Smooth muscle cell (in vitro differentiated cells): ENCODE data around the gene NOLC1. TPM values are rescaled to one million over a fixed set of nuclear protein-coding genes. Genes with fewer than 3 reads are reported as not detected.

Experiments used
- DNase-seq: peaks from one replicate; lab custom pipeline; 2025; ENCODE audit not compliant: unreplicated experiment; lab: John Stamatoyannopoulos, UW
- H2AFZ ChIP-seq: fragments of 200-600 bp; sonication (generic); 2 replicates; pipeline ENCODE4 v1.6.0; 2016; ENCODE audit warnings: antibody characterized with exemption, low read depth, mild to moderate bottlenecking
- H3F3A ChIP-seq: fragments of 200-600 bp; sonication (generic); 2 replicates; pipeline ENCODE4 v1.6.0; 2017; ENCODE audit warnings: antibody characterized with exemption, low read depth
- H3K27ac ChIP-seq: fragments of 200-600 bp; sonication (generic); 2 replicates; pipeline ENCODE4 v1.5.1; 2016; ENCODE audit warnings: low read depth, mild to moderate bottlenecking
- H3K27me3 ChIP-seq: fragments of 200-600 bp; sonication (generic); 2 replicates; pipeline ENCODE4 v1.6.1; 2016; ENCODE audit warnings: low read depth, mild to moderate bottlenecking
- H3K36me3 ChIP-seq: fragments of 200-600 bp; sonication (generic); 2 replicates; pipeline ENCODE4 v1.5.1; 2016; ENCODE audit warnings: low read depth
- H3K4me1 ChIP-seq: fragments of 200-600 bp; sonication (generic); 2 replicates; pipeline ENCODE4 v1.5.1; 2016; ENCODE audit warnings: low read depth
- H3K4me2 ChIP-seq: fragments of 200-600 bp; sonication (generic); 2 replicates; pipeline ENCODE4 v1.6.0; 2016; ENCODE audit warnings: mild to moderate bottlenecking
- H3K4me3 ChIP-seq: fragments of 200-600 bp; sonication (generic); 2 replicates; pipeline ENCODE4 v1.5.1; 2016; ENCODE audit warnings: mild to moderate bottlenecking
- H3K79me2 ChIP-seq: fragments of 200-600 bp; sonication (generic); 2 replicates; pipeline ENCODE4 v1.6.0; 2016; ENCODE audit warnings: low read depth, mild to moderate bottlenecking
- H3K9ac ChIP-seq: fragments of 200-600 bp; sonication (generic); 2 replicates; pipeline ENCODE4 v1.6.0; 2016; ENCODE audit warnings: low read depth
- H3K9me3 ChIP-seq: fragments of 200-600 bp; sonication (generic); replicated peaks from 2 replicates; pipeline ENCODE4 v1.5.1; 2016; ENCODE audit warnings: low read depth
- H4K20me1 ChIP-seq: fragments of 200-600 bp; sonication (generic); 2 replicates; pipeline ENCODE4 v1.6.0; 2016; ENCODE audit warnings: low read depth
- WGBS: methylation state at CpG from one replicate; pipeline ENCODE4 v1.1.7; 2016; ENCODE audit warnings: low lambda C conversion rate; 5-methylcytosine and 5-hydroxymethylcytosine counted together
- polyA plus RNA-seq: library from polyadenylated mRNA; unstranded; fragments of >200 nt; fragmentation: Nextera tagmentation; extraction: Ambion mirVana; gene quantifications from 2 replicates; pipeline ENCODE4 v1.2.1, GENCODE V29; 2016
- total RNA-seq: library from RNA; depleted of rRNA; stranded (reverse); fragments of >200 nt; gene quantifications from 2 replicates; pipeline ENCODE4 v1.2.3, GENCODE V29; 2014
- TF ChIP-seq, protein P1 (sequence below): fragments of 200-600 bp; sonication (generic); IDR thresholded peaks from 2 replicates; pipeline ENCODE4 v1.5.1; 2017; ENCODE audit warnings: borderline replicate concordance, mild to moderate bottlenecking, antibody characterized with exemption; ENCODE audit not compliant: insufficient read depth, poor library complexity, severe bottlenecking

The NOLC1 gene
- total and polyA plus RNA-seq, 2 experiments from 2014 or later, result 41.2 to 46.6 TPM

DNA sequence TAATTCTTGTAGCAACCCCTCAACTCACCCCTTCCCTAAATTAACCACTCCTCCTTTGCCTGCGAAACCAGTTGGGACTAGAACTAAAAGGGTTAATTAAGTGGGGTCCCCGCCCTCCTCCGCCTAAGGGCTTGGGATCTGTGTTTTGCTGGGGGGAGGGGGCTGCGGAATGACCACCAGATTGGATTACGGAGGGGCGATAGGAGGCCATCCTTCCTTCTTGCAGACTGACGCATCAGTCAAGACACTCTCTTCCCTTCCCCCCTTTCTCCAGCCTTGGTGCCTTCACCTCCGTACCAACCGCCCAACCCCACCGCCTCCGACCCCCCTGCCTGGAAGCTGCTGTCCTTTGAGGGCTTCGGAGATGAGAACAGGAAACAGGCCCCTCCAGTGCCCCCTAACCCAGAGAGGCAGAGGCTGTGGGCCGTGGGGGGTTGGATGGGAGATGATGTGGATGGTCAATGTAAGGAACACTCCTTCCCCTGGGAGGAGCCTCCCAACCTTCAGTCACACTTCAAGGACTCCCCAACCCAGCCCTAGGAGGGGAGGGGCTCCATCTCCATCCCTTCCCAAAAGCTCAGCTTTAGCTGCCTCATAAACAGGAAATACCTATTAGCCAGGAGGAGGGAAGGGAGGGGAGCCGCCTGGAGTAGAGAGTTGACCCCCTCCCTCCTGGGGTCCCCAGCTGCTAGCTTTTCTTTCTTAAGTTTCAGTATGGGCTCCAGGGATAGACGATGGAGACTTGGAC is 31.0 kb upstream of the NOLC1 start:
- peaks cover 28% of the 10 kb centered on the region for H3F3A ChIP-seq
- H3K9me3 ChIP-seq, result no peaks in the 10 kb centered on the region
- H3K4me2 ChIP-seq, result peak overlapping the region; percentile 85
- peak overlapping the region; percentile 92 for H3K9ac ChIP-seq
- peaks cover 16% of the 10 kb centered on the region for H4K20me1 ChIP-seq
- TF ChIP-seq, protein P1, sequence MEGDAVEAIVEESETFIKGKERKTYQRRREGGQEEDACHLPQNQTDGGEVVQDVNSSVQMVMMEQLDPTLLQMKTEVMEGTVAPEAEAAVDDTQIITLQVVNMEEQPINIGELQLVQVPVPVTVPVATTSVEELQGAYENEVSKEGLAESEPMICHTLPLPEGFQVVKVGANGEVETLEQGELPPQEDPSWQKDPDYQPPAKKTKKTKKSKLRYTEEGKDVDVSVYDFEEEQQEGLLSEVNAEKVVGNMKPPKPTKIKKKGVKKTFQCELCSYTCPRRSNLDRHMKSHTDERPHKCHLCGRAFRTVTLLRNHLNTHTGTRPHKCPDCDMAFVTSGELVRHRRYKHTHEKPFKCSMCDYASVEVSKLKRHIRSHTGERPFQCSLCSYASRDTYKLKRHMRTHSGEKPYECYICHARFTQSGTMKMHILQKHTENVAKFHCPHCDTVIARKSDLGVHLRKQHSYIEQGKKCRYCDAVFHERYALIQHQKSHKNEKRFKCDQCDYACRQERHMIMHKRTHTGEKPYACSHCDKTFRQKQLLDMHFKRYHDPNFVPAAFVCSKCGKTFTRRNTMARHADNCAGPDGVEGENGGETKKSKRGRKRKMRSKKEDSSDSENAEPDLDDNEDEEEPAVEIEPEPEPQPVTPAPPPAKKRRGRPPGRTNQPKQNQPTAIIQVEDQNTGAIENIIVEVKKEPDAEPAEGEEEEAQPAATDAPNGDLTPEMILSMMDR, result no peak
- under 1% methylated on average over 14 of the region's 15 CpGs for WGBS
- DNase-seq, result peak; percentile 52
- peak overlapping the region; percentile 76 for H2AFZ ChIP-seq
- no peaks in the 10 kb centered on the region for H3K36me3 ChIP-seq
- H3K4me3 ChIP-seq, result peak overlapping the region; percentile 74
- H3K27ac ChIP-seq, result peak overlapping the region; percentile 91
- H3K27me3 ChIP-seq, result no peaks in the 10 kb centered on the region
- peaks cover 43% of the 10 kb centered on the region for H3K4me1 ChIP-seq
- peaks cover 29% of the 10 kb centered on the region for H3K79me2 ChIP-seq

DNA sequence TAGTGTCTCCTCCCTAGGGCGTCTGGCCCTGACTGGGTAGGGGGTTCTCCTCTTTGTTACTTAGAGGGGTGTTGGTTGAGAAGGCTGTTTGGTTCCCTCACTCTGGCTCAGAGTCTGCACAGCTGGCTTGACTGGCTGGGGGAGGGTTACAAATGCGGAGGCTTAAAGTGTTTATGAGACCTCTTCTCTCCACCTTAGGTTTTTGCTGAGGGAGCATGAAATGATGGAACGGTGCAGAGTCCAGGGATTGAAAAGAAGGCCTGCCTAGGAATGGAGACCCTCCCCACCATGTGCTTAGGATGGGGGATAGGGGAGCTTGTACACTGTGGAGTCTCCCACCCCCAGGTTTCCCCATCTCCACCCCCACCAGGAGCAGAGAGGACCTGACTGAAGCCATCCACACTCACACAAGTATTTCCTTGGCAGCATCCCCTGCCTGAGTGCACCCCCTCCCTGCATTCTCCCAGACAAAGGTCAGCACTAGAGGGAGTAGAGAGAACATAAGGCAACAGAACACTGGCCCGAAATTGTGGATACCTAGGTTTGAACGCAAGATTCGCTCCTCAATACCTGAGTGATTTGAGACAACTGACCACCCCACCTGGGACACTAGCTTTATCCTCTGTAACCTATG is 30.3 kb upstream of the NOLC1 start:
- Histone ChIP-seq H3K4me3 (peak overlapping the region; percentile 74), H3F3A (peaks cover 24% of the 10 kb centered on the region), H3K4me1 (peaks cover 36% of the 10 kb centered on the region), H3K27me3 (no peaks in the 10 kb centered on the region), H4K20me1 (peaks cover 10% of the 10 kb centered on the region), H3K27ac (peak overlapping the region; percentile 91), H3K9ac (no peak overlapping the region), H2AFZ (no peak overlapping the region), H3K9me3 (no peaks in the 10 kb centered on the region), H3K36me3 (no peaks in the 10 kb centered on the region), H3K4me2 (peak overlapping the region; percentile 85), H3K79me2 (peaks cover 22% of the 10 kb centered on the region)
- DNase-seq, result no peak
- TF ChIP-seq, protein P1, result no peak
- WGBS, result 22% methylated on average over 6 of the region's 6 CpGs

DNA sequence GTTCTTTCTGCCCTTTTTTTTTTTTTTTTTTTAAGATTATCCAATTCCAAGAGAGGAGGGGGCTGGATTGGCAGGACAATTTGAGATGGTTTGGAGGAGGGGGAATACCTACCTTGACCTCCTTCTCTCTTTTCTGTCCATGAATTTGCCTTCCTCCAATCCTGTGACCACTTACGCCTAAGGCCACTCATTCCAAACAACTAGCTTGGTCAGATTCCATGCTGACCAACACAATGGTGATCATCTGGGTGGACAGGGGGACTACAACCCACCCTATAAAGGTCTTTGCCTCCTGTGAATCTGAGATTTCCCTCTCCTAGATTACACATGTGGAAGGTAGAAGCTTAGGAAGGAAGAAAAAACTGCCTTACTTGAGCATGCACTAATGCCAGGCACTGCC is 29.7 kb upstream of the NOLC1 start:
- no peak overlapping the region for H2AFZ ChIP-seq
- H3K79me2 ChIP-seq, result peaks cover 16% of the 10 kb centered on the region
- 100% methylated on average over 1 of the region's 1 CpG for WGBS
- TF ChIP-seq, protein P1, result no peak
- H3K4me1 ChIP-seq, result peaks cover 30% of the 10 kb centered on the region
- peak overlapping the region; percentile 85 for H3K4me2 ChIP-seq
- H3K9ac ChIP-seq, result no peak overlapping the region
- H3K36me3 ChIP-seq, result no peaks in the 10 kb centered on the region
- H3F3A ChIP-seq, result peaks cover 21% of the 10 kb centered on the region
- H3K27me3 ChIP-seq, result no peaks in the 10 kb centered on the region
- H3K4me3 ChIP-seq, result peak overlapping the region; percentile 74
- H3K9me3 ChIP-seq, result no peaks in the 10 kb centered on the region
- peaks cover 5% of the 10 kb centered on the region for H4K20me1 ChIP-seq
- DNase-seq, result no peak
- H3K27ac ChIP-seq, result peak overlapping the region; percentile 91
